Measurements from ENCODE around the gene HIBADH. TPM values are rescaled to one million over a fixed set of nuclear protein-coding genes. Genes with fewer than 3 reads are reported as not detected.

The HIBADH gene
- total and polyA plus RNA-seq, 2 experiments from 2014 or later = 62.5 to 83.8 TPM

GRCh38 chr7:27555670-27556069, 107.0 kb downstream of the HIBADH start:
- Histone ChIP-seq H3K9me3 (ENCODE audit: low read depth) (no peaks in the 10 kb centered on the region), H3K36me3 (no peaks in the 10 kb centered on the region), H3K4me3 (no peak overlapping the region), H3K27ac (no peak overlapping the region), H3K27me3 (no peaks in the 10 kb centered on the region), H3K4me1 (ENCODE audit: low read depth) (no peaks in the 10 kb centered on the region)
- TF ChIP-seq, protein P1, sequence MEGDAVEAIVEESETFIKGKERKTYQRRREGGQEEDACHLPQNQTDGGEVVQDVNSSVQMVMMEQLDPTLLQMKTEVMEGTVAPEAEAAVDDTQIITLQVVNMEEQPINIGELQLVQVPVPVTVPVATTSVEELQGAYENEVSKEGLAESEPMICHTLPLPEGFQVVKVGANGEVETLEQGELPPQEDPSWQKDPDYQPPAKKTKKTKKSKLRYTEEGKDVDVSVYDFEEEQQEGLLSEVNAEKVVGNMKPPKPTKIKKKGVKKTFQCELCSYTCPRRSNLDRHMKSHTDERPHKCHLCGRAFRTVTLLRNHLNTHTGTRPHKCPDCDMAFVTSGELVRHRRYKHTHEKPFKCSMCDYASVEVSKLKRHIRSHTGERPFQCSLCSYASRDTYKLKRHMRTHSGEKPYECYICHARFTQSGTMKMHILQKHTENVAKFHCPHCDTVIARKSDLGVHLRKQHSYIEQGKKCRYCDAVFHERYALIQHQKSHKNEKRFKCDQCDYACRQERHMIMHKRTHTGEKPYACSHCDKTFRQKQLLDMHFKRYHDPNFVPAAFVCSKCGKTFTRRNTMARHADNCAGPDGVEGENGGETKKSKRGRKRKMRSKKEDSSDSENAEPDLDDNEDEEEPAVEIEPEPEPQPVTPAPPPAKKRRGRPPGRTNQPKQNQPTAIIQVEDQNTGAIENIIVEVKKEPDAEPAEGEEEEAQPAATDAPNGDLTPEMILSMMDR (IDR thresholded peaks at IDR 0.05; ENCODE audit: low read depth, low read length) = no peak
- DNase-seq (ENCODE audit: low read depth in 1 of 2, low spot score in 1 of 2) = no peak

DNA sequence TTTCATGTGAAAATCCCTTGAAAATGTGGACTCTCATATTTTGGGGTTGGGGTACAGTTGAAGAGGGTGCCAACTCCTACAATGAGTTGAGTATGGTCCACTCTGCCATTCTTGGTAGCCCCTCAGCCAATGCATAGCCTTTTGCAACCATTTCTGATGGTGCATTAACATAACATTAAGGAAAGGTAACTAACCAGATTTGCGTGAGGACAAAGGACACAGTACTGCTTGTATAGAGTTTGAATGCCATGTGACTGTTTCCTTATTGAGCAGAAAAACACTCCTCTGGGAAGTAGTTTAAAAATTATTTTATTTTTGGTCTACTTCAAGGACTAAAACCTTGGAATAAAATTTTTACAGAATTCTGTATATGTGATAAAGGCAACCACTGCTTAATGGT, 107.9 kb downstream of the HIBADH start:
- no peak overlapping the region for H3K4me3 ChIP-seq
- H3K36me3 ChIP-seq = no peaks in the 10 kb centered on the region
- H3K4me1 ChIP-seq (ENCODE audit: low read depth) = no peaks in the 10 kb centered on the region
- no peak for DNase-seq (ENCODE audit: low read depth in 1 of 2, low spot score in 1 of 2)
- H3K9me3 ChIP-seq (ENCODE audit: low read depth) = no peaks in the 10 kb centered on the region
- no peaks in the 10 kb centered on the region for H3K27me3 ChIP-seq
- H3K27ac ChIP-seq = no peak overlapping the region
- TF ChIP-seq, protein P1 (IDR thresholded peaks at IDR 0.05; ENCODE audit: low read depth, low read length) = no peak

GRCh38 chr7:27553273-27553672, 109.4 kb downstream of the HIBADH start:
- H3K4me3 ChIP-seq = no peak overlapping the region
- no peaks in the 10 kb centered on the region for H3K36me3 ChIP-seq
- no peak overlapping the region for H3K27ac ChIP-seq
- DNase-seq (ENCODE audit: low read depth in 1 of 2, low spot score in 1 of 2) = no peak
- H3K27me3 ChIP-seq = no peaks in the 10 kb centered on the region
- H3K9me3 ChIP-seq (ENCODE audit: low read depth) = no peaks in the 10 kb centered on the region
- H3K4me1 ChIP-seq (ENCODE audit: low read depth) = no peaks in the 10 kb centered on the region
- TF ChIP-seq, protein P1 (IDR thresholded peaks at IDR 0.05; ENCODE audit: low read depth, low read length) = no peak

DNA sequence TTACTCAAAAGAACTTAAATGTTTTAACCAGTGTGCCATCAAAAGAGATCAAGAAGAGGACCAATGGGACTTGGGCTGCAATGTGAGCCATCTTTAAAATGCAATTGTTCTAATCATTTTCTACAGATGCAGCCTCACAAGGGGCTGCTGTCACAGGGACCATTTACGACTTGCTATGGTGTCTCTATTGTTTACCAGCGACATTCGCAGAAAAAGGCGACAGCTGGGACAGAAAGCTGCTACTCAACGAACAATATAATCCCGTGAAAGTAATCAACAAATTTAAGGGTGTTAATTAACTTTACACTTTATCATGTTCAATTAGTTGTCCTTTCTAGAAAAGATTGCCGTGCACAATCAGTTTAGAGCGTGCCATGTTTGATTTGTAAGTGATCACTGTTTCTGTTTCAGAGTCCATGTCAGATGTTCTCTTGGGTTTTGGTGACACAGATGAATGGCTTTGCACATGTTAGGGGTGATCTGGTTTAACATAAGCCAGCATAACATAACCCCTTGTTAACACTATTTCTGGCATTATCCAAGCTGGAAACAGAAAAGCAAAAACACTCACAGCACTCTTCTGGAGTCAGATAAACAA, 110.8 kb downstream of the HIBADH start:
- no peak for DNase-seq (ENCODE audit: low read depth in 1 of 2, low spot score in 1 of 2)
- Histone ChIP-seq H3K9me3 (ENCODE audit: low read depth) (no peaks in the 10 kb centered on the region), H3K27ac (no peak overlapping the region), H3K4me1 (ENCODE audit: low read depth) (no peaks in the 10 kb centered on the region), H3K4me3 (no peak overlapping the region), H3K27me3 (no peaks in the 10 kb centered on the region), H3K36me3 (no peaks in the 10 kb centered on the region)
- TF ChIP-seq, protein P1 (IDR thresholded peaks at IDR 0.05; ENCODE audit: low read depth, low read length) = no peak

DNA sequence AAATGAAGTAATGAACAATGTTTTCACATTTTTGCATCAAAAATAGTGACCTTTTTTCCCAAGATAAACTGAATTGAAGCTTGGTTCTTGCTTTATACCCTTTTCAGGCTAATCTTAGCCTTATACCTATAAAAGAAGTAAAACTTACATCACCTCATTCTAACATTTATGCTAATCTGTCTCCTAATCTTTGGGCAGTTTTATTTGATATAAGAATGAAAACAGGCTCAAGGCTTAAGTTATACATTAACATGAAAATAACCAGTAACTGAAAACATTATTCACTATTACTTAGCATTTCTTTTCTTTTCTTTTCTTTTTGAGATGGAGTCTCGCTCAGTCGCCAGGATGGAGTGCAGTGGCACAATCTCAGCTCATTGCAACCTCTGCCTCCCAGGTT, 113.1 kb downstream of the HIBADH start:
- Histone ChIP-seq H3K9me3 (ENCODE audit: low read depth) (no peaks in the 10 kb centered on the region), H3K36me3 (no peaks in the 10 kb centered on the region), H3K4me1 (ENCODE audit: low read depth) (no peaks in the 10 kb centered on the region), H3K27me3 (no peaks in the 10 kb centered on the region), H3K4me3 (no peak overlapping the region), H3K27ac (no peak overlapping the region)
- TF ChIP-seq, protein P1 (IDR thresholded peaks at IDR 0.05; ENCODE audit: low read depth, low read length) = no peak
- no peak for DNase-seq (ENCODE audit: low read depth in 1 of 2, low spot score in 1 of 2)
